GM19438 (cell line): ENCODE data around the gene WFDC1.

Experiments used
- ATAC-seq: cut with Tn5 transposase; IDR thresholded peaks from one replicate; pipeline ENCODE4 v1.9.1; 2021; ENCODE audit warnings: low read depth; ENCODE audit not compliant: unreplicated experiment

The WFDC1 gene

GRCh38 chr16:84271866-84272265 lies 22.8 kb upstream of the WFDC1 start:
- ATAC-seq = no peak

DNA sequence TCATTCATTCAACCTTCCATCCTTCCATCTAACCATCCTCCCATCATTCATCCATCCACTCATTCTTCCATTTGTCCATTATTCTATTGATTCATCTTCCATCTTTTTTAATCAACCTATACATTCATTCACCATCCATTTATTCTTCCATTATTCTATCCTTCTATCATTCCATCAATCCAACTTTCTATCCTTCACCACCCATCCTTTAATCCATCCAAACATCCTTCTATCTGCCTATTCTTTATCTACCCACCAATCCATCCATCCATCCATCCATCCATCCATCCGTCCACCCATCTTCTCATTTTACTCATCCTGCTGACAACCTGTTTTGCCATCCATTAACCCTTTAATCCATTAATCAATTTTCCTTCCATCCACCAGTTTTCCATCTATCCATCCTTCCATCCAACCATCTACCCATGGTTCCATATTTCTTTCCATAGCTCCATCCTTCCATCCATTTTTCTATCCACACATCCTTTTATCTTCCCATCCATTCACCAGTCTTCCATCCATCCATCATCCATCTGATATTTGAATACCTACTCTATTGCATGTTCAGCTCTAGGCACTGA lies 21.8 kb upstream of the WFDC1 start:
- ATAC-seq = no peak

GRCh38 chr16:84274515-84274914 lies 20.2 kb upstream of the WFDC1 start:
- no peak for ATAC-seq

DNA sequence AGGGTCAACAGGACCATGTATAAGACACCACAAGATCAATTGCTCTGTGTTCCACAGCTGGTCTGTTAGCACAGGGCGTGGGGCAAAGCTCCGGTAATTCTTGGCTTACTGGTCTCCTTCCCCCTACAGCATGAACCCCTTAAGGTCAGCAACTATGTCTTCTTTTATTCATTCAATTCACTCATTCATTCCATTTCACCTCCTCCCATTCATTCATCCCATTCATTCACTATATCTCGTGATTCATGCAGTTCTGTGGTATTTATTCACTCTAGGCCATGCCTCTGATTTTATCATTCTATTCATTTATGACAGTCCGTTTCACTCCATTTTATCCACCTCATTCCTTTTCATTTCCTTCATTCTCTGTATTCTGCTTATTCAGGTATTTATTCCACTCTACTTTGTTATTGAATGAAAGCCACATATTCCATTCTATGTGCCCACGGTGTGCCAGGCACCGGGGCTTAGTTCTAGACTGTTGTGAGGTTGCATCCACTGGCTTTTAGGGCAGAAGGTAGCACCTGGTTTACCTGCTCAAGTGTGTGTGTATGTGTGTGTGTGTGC lies 19.0 kb upstream of the WFDC1 start:
- no peak for ATAC-seq

GRCh38 chr16:84277244-84277823 lies 17.3 kb upstream of the WFDC1 start:
- ATAC-seq = no peak

- no peak for ATAC-seq
These were observed 16.3 kb upstream of the WFDC1 start for GRCh38 chr16:84278333-84278732.

DNA sequence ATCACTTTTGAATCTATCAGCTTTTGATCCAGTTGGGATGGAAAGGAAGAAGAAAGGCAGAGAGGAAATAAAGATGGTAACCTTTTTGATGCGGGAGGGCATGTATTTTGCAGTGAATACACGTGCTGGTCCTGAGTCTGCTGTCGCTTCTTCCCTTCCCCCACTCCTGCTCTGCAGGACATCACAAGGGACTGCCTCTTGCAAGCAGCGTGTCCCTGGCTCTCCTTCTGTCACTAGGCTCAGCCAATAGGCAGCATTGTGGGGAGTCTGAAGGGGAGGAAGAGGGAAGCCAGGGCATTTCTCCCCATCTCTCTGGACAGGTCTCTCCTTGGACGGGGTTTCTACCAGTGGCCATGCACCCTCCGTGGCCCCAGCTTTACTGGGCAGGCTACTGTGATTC lies 15.7 kb upstream of the WFDC1 start:
- ATAC-seq = no peak

- ATAC-seq = no peak
These were observed 14.8 kb upstream of the WFDC1 start for GRCh38 chr16:84279881-84280280.

- no peak for ATAC-seq
These were observed 13.6 kb upstream of the WFDC1 start for GRCh38 chr16:84281074-84281473.

- ATAC-seq = no peak
These were observed 12.1 kb upstream of the WFDC1 start for GRCh38 chr16:84282533-84282932.

DNA sequence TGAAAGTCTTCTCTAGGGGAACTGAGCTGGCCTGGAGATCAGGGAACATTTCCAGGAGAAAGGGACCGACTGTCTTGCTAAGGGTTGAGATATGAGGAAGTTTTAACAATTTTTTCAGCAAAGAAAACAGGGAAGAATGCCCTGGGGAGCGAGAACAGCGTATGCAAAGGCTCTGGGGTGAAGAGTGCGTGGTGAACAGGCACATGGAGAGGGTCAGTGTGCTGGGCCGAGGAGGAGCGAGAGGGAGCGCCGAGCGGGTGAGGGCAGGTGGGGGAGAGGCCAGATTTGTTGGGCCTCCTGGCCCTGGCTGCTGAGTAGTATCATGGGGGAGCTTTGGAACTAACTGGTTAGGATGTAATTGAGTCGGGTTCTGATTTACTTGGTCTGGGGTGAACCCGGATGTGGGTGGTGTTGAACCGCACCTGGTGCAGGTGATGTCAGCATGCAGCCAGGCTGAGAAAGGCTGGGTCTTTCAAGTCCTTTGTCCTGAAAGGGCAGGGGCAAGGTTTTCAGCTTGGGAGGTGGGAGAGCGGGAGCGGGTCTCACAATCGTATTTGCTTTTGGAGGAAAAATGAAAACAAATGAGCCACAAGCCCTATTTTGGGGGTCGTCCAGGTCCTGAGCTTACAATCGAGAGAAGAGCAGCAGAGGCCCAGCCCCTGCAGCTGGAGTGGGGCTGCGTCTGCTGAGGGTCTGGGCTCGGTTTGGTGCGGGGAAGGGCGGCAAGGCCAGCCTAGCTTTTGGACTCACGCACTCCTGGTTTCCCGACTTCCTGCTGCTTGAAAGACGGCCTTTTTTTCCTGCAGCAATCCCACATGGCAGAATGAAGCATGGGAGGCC lies 11.1 kb upstream of the WFDC1 start:
- no peak for ATAC-seq

GRCh38 chr16:84284154-84284722 lies 10.4 kb upstream of the WFDC1 start:
- ATAC-seq = no peak

GRCh38 chr16:84286578-84287240 lies 8.0 kb upstream of the WFDC1 start:
- no peak for ATAC-seq

- ATAC-seq = no peak
These were observed 5.8 kb upstream of the WFDC1 start for GRCh38 chr16:84288902-84289301.

- no peak for ATAC-seq
These were observed 3.5 kb upstream of the WFDC1 start for GRCh38 chr16:84291226-84291625.

GRCh38 chr16:84292011-84292410 lies 2.7 kb upstream of the WFDC1 start:
- no peak for ATAC-seq

DNA sequence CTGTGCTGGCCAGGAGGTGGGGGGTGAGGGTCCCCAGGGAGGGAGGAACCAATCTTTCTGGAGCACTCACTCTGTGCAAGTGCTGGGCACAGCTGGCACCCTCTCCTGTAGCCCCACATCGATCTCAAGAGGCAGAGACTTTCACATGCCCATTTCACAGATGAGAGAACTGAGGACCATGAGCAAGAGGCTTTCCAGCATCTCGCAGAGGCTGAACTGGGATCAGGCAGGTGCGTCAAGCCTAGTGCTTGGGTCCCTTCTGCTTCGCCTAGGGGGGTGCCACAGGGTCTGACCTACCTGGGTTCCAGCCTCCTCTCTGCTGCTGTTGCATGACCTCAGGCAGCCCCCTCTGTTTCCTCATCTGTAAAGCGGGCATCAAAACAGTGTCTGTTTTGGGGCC lies 1.3 kb upstream of the WFDC1 start:
- ATAC-seq = no peak

GRCh38 chr16:84294117-84294516 lies 561 bp upstream of the WFDC1 start:
- no peak for ATAC-seq

DNA sequence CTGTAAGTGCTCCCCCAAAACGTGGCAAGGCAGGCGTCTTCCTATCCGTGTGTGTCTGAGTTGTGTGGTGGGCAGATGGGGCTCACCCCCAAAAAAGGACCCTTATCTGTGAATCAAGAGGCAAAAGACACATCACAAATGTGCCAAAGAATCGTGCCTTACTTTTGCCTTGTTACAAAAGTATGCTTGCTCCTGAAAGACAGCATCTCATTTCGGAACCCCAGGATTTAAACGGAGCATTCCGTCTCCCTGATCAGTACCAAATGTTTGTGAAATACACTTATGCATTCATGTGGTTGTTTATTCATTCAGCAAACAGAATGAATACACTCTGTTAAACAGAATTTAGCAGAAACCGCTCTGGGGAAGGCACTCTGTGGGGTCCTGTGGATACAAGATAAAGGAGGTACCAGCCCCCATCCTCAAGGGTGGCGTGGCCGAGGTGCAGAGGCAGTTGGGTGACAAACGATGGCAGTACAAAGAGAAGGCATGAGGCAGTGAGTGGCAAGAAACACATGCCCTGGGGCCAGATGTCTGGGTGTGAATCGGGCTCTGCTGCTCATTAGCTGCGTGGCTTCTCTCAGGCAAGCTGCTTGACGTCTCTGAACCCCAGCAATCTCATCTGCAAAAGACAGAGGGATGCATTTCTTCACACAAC lies 654 bp downstream of the WFDC1 start:
- ATAC-seq = no peak

DNA sequence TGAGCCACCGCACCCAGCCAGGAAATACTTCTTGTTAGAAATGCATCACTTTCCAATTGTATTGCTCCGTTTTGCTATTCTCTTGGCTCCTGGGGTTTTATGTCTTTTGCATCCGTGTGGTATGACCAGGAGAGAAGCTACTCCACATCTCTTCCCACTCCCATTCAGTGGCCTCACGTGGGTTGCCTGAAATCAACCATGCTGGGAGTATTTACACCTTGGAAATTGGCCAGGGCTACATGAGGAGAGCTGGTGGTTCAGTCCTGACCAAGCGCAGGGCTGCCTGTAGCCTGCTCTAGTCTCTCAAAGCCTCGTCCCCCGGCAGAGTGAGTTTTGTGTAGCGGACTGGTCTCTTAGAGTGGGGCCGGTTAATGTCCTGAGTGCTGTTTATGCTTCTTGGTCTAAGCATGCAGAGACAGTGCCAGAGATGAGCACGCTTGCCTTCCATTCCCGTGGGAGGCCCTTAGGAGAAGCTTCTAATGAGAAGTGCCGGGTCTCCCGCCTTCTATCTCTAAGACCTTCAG lies 3.8 kb downstream of the WFDC1 start:
- ATAC-seq = no peak
